A172 (cell line): ENCODE results near the gene TTC34. TPM values are rescaled to one million over a fixed set of nuclear protein-coding genes. Genes with fewer than 3 reads are reported as not detected.

Experiments used
- DNase-seq: peaks from one replicate; pipeline ENCODE4 v3.0.0-alpha.2; 2015; ENCODE audit warnings: low spot score
- total RNA-seq: library from RNA; depleted of rRNA; stranded (reverse); fragments of >200 nt; shearing (Covaris generic); gene quantifications from 2 replicates; pipeline ENCODE4 v1.2.3, GENCODE V29; 2014

The TTC34 gene
- total RNA-seq, 1 experiment from 2014 or later = not detected

GRCh38 chr1:2830761-2831425 lies 29.4 kb upstream of the TTC34 start:
- no peak for DNase-seq

GRCh38 chr1:2829846-2830615 lies 28.5 kb upstream of the TTC34 start:
- DNase-seq = no peak

GRCh38 chr1:2828586-2829250 lies 27.2 kb upstream of the TTC34 start:
- no peak for DNase-seq

- DNase-seq = no peak
Observed at GRCh38 chr1:2826736-2827292, 25.3 kb upstream of the TTC34 start.

- DNase-seq = no peak
Observed at GRCh38 chr1:2826316-2826715, 24.8 kb upstream of the TTC34 start.

GRCh38 chr1:2825487-2826189 lies 24.1 kb upstream of the TTC34 start:
- no peak for DNase-seq

GRCh38 chr1:2824999-2825398 lies 23.5 kb upstream of the TTC34 start:
- DNase-seq = no peak

- DNase-seq = no peak
Observed at GRCh38 chr1:2823921-2824610, 22.6 kb upstream of the TTC34 start.

GRCh38 chr1:2822621-2823145 lies 21.2 kb upstream of the TTC34 start:
- no peak for DNase-seq

- DNase-seq = no peak
Observed at GRCh38 chr1:2821966-2822620, 20.6 kb upstream of the TTC34 start.

- no peak for DNase-seq
Observed at GRCh38 chr1:2821373-2821955, 20.0 kb upstream of the TTC34 start.

GRCh38 chr1:2820731-2821372 lies 19.4 kb upstream of the TTC34 start:
- no peak for DNase-seq

- DNase-seq = no peak
Observed at GRCh38 chr1:2819831-2820730, 18.6 kb upstream of the TTC34 start.

- no peak for DNase-seq
Observed at GRCh38 chr1:2819429-2819828, 17.9 kb upstream of the TTC34 start.

GRCh38 chr1:2817784-2818564 lies 16.5 kb upstream of the TTC34 start:
- no peak for DNase-seq

GRCh38 chr1:2816786-2817185 lies 15.3 kb upstream of the TTC34 start:
- no peak for DNase-seq

- no peak for DNase-seq
Observed at GRCh38 chr1:2815551-2815950, 14.1 kb upstream of the TTC34 start.
